GOT3 (cell line): ENCODE measurements around the gene MLH3.
"Not testable (repeated sequence)": the region's sequence is repeated elsewhere in the genome, so short reads cannot be mapped to it uniquely, and the experiment has no call there.

Experiments
- DNase-seq: peaks from one replicate; lab custom pipeline; 2025; ENCODE audit warnings: mixed read lengths; lab: John Stamatoyannopoulos, UW

Gene MLH3

DNA sequence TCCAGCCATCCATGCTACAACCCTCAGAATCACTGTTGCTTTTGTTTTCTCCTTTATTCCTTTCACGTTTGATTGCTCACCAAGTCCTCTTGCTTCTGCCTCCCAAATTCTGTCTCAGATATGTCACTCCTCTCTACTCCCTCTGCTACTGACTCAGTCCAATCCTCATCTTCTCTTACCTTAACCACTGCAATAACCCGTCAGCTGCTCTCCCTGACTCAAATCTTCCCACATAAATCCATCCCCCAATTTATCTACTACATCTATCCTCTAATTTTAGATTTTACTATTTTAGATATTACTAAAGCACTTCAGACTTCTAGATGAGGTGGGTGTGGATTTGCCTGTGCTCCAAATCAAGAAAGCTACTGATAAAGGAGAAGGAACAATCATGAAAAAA lies 25.4 kb downstream of the MLH3 start:
- no peak for DNase-seq

DNA sequence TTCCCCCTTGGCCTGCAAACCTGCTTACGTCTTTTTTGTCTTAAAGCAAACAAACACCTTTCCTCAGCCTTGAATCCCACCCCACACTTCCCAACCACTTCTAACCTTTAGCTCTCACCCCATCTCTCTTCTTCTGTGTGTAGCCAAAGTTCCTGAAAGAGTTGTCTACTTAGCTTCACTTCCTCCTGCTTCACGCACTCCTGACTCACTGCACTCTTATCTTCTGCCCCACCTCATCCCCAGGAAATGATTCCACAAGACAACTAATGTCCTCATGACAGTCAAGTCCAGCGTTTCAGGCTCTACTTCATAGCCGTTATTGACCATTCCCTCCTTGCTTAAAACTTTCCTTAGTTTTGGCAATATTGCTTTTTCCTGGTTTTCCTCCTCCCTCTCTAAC lies 26.2 kb downstream of the MLH3 start:
- no peak for DNase-seq

DNA sequence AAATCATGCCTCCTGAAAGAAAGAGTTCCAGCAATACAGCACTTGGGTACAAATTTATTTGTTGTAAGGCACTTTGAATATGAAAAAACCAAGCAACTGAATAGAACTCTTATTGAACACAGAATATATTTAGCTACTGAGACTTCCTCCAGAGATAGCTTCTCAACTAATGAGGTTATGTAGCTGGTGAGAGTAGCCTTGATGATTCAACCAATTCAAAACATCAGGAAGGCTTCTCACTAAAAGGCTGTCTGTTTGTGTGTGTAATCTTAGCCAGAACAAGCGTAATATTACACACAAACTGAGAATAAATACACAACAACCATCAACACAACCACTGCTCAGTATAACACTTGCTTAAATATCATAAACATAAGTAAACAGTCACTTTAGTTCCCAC lies 28.2 kb downstream of the MLH3 start:
- DNase-seq = no peak

DNA sequence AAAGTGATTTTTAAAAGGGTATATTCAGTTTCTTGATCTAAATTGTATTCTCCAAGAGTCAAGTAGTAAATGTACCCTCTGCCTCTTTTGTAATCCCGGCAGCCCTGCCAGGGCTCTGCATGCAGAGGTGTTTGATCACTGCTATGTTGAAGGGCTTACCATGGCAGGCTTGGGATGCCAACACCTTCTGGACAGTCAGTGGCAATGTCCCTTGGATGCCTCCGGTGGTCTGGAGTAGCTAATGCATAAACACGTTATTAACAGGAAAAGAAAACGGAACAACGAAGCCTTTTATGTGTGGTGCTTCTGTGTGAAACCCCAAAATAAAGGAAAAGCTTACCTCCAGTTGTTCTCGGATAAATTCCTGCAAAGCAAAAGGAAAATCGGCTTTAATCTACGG lies 28.6 kb downstream of the MLH3 start:
- DNase-seq = no peak

DNA sequence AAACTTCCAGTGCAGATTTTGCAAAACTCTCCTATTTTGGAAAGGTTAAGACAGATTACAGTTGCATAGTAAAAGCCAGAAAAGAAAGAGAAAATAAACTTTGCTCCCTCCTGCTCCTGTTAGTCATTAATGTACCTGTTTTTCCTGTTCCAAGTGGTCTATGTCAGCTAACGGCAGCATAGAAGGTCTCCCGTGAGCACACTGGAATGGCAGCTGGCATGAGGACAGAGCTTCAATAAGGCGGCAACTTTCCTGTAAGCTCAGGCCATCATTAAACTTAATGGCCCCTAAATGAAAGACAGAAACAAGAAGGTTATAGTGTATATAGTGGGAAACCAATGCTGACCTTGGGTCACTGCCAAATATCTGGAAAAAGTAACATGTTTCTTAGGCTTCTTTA lies 32.6 kb downstream of the MLH3 start:
- no peak for DNase-seq

DNA sequence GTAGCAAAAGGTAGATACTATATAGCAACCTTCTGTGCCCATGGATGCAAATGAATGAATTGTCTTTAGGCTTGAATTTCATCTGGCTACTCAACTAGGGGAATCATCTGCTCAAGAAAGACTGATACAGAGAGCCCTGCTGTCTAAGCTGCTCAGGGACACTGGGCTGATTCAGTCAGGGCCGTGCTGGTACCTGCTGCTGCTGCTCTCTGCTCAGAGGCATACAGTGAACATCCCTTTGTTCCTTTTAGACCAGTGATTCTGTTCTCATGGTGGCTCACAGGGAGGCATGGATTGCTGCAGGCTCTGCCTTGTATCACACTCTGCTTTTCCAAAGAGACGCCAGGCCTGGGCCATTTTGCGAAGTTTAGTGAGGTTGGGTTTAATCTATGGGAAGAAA lies 34.5 kb downstream of the MLH3 start:
- DNase-seq = no peak

DNA sequence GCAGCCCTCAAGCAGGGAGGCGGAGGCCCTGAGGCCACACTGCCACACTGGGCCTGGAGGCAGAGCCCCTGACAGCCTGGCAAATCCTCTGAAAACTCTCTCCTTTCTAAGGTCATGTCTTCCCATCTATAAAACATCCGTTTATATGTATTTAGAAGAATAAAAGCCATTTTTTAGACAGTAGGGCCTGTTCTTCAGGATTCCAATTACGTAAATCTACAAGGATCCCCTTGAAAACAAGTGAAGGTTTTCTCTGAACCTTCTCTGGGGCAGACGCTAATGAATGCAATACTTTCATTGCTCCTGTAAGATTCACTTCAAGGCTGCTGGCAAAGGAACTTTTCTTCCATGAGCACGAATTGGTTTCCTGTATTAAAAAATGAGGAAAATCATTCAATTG lies 35.8 kb downstream of the MLH3 start:
- DNase-seq = no peak

DNA sequence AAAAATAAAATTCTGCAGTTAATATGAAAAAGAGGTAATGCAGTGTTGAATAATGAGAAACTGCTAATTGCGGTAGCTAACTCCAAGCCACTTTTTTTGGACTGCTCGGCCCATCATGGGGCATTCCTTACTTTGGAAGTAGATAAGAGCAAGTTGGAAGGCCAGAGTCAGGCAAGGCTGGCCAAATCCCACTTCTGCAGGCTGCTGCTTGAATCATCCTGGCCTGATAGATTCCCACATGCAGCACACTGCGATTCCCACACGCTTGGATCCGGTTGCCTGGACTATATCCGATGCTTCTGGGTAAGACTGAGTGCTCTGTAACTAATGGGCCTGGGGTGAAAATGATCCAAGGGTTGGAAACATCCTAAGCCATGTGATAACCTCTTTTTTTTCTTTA lies 38.0 kb downstream of the MLH3 start:
- no peak for DNase-seq

DNA sequence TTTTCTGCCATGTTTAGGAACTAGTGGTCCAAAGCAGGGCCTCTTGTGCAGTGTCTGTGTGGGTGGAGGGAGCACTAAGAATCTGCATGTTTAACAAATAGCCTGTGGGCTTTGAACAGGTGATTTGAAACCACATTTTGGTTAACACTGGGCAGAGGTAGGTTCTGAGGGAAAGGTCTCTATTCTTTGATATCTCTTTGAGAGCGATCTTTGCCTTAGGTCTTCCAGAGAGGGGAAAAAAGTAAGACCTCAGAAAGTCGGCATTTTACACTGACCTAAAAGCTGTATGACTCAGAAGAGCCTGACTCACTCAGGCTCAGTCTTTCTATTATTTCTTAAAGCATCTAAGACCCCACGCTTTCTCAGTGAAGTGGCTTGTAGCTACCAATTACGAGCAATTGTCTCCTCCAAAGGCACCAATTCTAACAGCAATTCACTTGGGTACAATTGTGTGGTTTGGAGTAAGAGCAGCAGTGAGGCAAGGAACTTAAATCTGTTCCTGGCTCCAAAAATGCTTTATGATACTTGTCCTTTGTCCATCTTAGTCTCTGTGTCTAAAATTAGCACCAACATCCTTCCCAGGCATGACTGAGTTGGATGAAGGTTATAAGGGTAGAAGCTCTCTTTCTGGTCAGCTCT lies 39.8 kb downstream of the MLH3 start:
- DNase-seq = no peak

DNA sequence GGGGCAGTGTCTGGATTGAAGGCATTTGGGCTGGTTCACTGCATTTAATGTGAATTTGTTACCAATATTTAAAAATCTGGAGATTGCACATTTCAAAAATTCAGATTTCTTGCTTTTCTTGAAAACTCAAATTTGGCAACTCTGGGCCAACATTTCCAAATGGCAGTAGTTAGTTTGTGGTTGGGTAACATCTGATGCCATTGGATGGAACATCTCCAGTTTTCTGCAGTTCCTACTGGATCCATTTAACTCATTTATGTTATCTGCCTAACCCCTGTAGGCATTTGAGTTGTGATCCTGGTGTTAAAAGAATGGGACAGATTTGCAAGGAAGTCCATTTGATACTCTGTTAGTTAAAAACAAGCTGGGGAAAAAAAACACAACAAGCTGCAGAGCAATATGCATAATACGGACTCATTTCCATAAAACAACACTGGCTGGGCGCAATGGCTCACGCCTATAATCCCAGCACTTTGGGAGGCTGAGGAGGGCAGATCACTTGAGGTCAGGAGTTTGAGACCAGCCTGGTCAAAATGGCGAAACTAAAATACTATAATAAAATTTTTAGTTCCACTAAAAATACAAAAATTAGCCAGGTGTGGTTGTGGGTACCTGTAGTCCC lies 40.7 kb downstream of the MLH3 start:
- no peak for DNase-seq

DNA sequence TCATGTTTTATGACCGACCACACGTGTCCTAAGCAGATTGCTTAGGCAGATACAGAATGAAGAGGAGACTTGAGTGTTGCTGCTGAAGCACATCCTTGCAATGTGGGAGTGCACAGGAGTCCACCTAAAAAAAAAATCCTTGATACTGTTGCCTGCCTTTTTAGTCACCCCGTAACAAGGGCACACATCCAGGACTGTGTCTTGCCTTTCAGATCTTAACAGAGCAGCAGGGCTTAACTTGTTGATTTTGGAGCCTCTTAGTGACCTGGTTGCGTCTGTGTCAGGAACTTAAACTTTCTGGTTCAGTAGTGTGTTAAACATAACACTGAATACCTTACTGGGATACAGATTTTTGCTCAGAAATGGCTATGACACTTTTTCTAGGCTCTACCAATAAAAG lies 42.1 kb downstream of the MLH3 start:
- DNase-seq = no peak

DNA sequence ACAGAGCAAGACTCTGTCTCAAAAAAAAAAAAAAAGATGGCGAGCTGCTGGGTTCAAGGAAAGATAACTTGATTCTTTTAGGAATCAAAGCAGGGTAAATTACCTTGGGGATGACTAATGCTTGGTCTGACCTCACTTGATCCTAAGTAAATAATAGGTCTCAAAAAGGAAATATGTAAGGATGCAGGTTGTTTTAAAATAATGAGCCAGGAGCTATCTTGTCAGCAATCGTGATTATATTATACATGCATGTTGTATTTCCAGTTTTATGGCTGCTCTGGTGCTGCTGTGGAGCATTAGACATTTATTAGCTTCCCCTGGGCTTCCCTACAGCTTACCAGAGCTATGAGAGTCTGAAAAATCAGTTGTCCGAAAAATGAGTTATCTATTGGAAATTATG lies 45.9 kb downstream of the MLH3 start:
- DNase-seq = no peak

DNA sequence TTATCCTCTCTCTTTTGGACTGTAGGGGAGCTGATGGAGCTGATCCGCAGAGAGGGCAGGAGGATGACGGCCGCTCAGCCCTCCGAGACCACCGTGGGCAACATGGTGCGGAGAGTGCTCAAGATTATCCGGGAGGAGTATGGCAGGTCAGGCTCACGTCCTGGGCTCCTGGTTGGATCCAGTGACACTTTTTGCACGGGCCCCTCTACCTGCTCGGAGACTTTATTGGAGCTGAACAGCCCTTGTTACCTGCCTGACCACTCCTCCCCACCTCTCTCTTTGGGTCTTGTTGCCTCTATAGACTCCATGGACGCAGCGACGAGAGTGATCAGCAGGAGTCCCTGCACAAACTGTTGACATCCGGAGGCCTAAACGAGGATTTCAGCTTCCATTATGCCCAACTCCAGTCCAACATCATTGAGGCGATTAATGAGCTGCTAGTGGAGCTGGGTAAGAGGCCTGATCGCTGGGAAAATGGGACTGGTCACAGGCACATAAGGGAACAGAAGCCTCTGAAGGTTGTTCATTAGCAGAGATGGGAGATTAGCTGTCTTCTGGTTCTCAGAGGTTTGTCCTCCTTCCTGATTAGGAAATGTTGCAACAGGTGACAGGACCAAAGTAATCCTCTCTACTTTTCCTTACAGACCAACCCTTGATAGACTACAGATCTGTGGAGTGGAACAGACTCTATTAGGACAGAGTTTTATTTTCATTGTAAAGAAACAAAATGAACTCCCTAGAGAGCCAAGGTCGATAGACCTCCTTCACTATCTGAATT lies 47.8 kb downstream of the MLH3 start:
- no peak for DNase-seq

DNA sequence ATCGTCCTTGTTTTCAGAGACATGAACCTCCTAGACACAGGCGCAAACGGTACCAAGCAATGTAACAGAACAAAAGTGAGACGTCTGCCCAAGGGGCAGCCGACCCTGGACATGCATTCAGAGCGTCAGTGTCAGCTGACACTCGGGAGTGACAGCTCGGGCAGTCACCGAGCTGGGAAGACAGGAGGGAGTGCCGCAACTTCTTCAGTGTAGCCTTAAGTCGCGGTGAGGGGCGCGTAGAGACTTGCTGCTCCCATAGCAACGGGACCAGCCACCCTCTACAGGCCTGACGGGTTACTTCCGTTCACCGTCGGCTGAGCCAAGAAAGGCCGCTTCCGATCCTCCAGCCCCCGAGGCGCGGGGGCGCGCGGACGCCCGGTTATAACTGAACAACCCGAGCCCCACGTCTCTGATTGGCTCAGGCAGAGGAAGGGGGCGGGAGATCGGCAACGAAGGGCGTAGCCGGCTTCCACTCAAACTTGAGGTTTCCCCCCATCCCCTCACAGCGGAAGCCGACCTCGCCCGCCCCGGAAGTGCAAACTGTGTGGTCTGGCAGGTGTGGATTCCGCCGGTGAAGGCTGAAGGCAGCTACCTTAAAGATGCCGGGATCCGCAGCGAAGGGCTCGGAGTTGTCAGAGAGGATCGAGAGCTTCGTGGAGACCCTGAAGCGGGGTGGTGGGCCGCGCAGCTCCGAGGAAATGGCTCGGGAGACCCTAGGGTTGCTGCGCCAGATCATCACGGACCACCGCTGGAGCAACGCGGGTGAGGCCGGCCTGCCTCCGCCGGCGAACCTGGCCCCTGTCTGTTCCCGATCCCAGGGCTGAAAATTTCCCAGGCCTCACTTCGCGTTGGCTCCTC lies 48.6 kb downstream of the MLH3 start, which contains the start of gene EIF2B2:
Gene EIF2B2, plus strand, starts transcription at position 530 of the 858 bp plus-strand sequence. Its CDS starts 70 bp downstream, at position 600.
- peak; percentile 57 for DNase-seq

DNA sequence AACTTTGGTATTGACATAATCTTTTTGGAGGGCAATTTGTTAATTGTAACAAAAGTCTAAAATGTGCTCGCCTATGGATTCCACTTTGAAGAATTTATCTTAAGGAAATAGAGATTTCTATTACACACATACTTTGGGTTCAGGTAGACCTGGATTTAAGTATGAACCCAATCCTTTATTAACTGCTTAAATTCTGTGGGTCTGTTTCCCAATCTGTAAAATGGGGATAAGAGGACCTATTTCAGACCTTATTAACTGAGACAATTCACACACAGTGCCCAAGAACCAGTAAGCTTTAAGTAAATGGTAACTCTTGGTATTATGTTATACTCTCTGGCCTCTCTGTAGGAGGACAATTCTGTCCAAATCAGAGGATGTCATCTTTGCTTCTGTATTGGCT lies 49.4 kb downstream of the MLH3 start:
- no peak for DNase-seq

DNA sequence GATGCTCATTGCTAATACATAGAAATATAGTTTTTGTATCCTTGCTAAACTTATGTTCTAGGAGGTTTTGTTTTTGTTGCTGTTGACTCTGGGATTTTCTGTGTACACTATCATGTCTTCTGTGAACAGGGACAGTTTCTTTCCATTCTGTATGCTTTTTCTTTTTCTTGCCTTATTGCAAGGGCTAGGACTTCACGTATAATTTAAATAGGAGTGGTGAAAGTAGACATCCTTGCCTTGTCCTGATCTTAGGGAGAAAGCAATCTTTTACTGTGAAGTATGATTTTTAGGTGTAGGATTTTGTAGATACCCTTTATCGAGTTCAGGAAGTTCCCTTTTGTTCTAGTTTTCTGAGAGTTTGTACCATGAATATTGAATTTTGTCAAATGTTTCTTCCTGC lies 50.0 kb downstream of the MLH3 start:
- no peak for DNase-seq

DNA sequence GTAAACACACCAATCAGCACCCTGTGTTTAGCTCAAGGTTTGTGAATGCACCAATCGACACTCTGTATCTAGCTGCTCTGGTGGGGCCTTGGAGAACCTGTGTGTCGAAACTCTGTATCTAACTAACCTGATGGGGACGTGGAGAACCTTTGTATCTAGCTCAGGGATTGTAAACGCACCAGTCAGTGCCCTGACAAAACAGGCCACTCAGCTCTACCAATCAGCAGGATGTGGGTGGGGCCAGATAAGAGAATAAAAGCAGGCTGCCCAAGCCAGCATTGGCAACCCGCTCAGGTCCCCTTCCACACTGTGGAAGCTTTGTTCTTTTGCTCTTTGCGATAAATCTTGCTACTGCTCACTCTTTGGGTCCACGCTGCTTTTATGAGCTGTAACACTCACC lies 55.5 kb downstream of the MLH3 start:
- not testable (repeated sequence) for DNase-seq

DNA sequence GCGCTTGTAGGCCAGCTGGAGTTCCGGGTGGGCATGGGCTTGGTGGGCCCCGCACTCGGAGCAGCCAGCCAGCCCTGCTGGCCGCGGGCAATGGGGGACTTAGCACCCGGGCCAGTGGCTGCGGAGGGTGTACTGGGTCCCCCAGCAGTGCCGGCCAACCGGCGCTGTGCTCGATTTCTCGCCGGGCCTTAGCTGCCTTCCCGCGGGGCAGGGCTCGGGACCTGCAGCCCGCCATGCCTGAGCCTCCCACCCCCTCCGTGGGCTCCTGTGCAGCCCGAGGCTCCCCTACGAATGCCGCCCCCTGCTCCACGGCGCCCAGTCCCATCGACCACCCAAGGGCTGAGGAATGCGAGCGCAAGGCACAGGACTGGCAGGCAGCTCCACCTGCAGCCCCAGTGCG lies 57.1 kb downstream of the MLH3 start:
- not testable (repeated sequence) for DNase-seq

DNA sequence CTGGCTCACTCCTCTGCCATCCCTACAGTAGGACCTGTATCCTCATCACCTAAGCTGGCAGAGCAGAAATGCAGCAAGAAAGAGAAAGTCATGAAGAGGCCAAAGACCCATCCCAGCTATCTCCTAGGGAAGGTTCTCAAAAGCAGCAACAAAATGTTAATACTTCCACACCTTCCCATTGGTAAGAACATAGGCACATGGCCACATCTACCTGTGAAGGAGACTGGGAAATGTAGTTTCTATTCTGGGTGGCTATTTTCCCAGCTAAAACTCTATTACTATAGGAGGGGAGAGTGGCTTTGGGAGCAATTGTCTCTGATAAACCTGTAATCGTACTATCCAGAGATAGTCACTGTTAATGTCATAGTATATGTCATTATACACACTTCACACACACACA lies 62.3 kb downstream of the MLH3 start:
- DNase-seq = no peak

DNA sequence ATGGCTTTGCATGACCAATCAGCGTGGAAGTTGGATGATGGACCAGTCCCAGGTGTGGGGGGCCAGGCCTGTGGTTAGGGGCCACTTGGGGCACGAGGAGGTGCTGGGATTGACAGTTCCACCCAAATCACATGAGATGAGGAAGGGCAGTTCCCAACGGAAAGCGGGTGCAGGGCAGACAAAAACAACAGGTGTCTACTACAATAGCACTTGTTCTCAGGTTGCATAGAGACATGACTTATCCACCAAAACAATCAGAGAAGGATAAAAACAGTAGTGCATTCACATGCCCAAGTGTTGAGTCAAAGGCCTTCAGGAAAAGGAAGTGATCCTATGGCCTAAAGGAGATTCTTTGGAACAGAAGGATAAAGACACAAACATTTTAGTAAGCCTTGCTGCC lies 63.1 kb downstream of the MLH3 start:
- no peak for DNase-seq

DNA sequence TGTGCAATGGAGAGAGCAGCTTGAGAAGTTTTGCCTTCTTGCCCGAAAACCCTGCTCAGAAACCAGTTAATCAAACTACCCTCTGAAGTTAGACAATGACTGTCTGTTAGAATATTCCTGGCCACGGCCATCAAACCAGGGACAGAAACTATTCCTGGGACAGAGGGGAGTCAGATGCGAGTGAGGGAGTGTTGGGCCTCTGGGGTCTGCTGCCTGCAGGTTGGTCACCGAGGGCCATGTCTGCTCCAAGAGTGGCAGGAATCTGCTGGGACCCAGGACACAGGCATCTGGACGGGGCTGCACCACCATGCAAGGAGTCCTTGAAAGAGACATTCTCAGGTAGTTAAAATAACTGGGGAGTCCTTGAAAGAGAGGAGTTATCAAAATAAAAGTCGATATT lies 65.5 kb downstream of the MLH3 start:
- no peak for DNase-seq

DNA sequence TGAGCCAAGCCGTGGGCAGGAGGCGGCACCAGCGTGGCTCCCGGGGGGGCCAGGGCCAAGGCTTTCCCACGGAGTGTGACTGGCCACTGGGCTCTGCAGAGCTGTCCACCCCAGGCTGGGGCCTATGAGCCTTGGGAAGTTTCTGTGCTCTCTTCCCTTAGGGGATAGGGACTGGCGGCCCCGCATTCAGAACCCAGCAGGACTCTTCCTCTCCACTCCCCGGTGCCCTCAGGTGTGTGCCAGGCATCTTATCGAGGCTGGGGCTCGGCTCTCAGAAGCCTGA lies 66.3 kb downstream of the MLH3 start:
- no peak for DNase-seq
